Mesodermal cell (in vitro differentiated cells): ENCODE results near the gene KDM2B.

Source experiments
- H3K27ac ChIP-seq: 2 replicates; pipeline ENCODE4 v1.7.0; 2013; ENCODE audit warnings: mild to moderate bottlenecking, low read depth, low read length, moderate library complexity; ENCODE audit not compliant: severe bottlenecking
- H3K36me3 ChIP-seq: 2 replicates; pipeline ENCODE4 v1.7.1; 2013; ENCODE audit warnings: mild to moderate bottlenecking, low read length, moderate library complexity; ENCODE audit not compliant: control insufficient read depth, insufficient read depth
- H3K4me1 ChIP-seq: one replicate; pipeline ENCODE4 v1.7.1; 2013; ENCODE audit warnings: mild to moderate bottlenecking, low read length; ENCODE audit not compliant: insufficient read depth, control insufficient read depth, poor library complexity, severe bottlenecking
- H3K4me3 ChIP-seq: 2 replicates; pipeline ENCODE4 v1.7.0; 2013; ENCODE audit warnings: low read length, control low read depth, mild to moderate bottlenecking; ENCODE audit not compliant: insufficient read depth, poor library complexity, severe bottlenecking; ENCODE audit errors: extremely low read depth
- H3K9me3 ChIP-seq: 2 replicates; pipeline ENCODE4 v1.7.1; 2013; ENCODE audit warnings: mild to moderate bottlenecking, low read length, moderate library complexity; ENCODE audit not compliant: control insufficient read depth
- WGBS, 2 experiments: methylation state at CpG; one replicate each; pipeline ENCODE4 v1.1.5; 2013; ENCODE audit warnings: missing lambda C conversion rate in 2 of 2; ENCODE audit not compliant: insufficient coverage in 2 of 2; 5-methylcytosine and 5-hydroxymethylcytosine counted together

The KDM2B gene

GRCh38 chr12:121443193-121443870 is 137.5 kb downstream of the KDM2B start:
- Histone ChIP-seq H3K9me3 (no peaks in the 10 kb centered on the region), H3K4me1 (no peaks in the 10 kb centered on the region), H3K4me3 (no peak overlapping the region), H3K27ac (no peak overlapping the region), H3K36me3 (peaks cover 73% of the 10 kb centered on the region)
- 69 to 89% methylated on average over 12 to 16 of the region's 20 CpGs for WGBS, 2 experiments

- Histone ChIP-seq H3K27ac (no peak overlapping the region), H3K4me3 (no peak overlapping the region), H3K4me1 (no peaks in the 10 kb centered on the region), H3K9me3 (peaks cover 4% of the 10 kb centered on the region), H3K36me3 (peaks cover 74% of the 10 kb centered on the region)
- 97 to 98% methylated on average over 52 to 68 of the region's 68 CpGs for WGBS, 2 experiments
These were observed 138.5 kb downstream of the KDM2B start for GRCh38 chr12:121442028-121442948.

GRCh38 chr12:121441555-121441954 is 139.3 kb downstream of the KDM2B start:
- peaks cover 11% of the 10 kb centered on the region for H3K9me3 ChIP-seq
- no peaks in the 10 kb centered on the region for H3K4me1 ChIP-seq
- no peak overlapping the region for H3K27ac ChIP-seq
- WGBS, 2 experiments: 92 to 93% methylated on average over 14 to 17 of the region's 17 CpGs
- H3K36me3 ChIP-seq: peaks cover 74% of the 10 kb centered on the region
- no peak overlapping the region for H3K4me3 ChIP-seq

- 92 to 98% methylated on average over 5 to 11 of the region's 15 CpGs for WGBS, 2 experiments
- no peak overlapping the region for H3K27ac ChIP-seq
- H3K4me1 ChIP-seq: no peaks in the 10 kb centered on the region
- peaks cover 12% of the 10 kb centered on the region for H3K9me3 ChIP-seq
- H3K36me3 ChIP-seq: peaks cover 82% of the 10 kb centered on the region
- H3K4me3 ChIP-seq: no peak overlapping the region
These were observed 140.1 kb downstream of the KDM2B start for GRCh38 chr12:121440768-121441167.

- Histone ChIP-seq H3K36me3 (peaks cover 88% of the 10 kb centered on the region), H3K4me3 (no peak overlapping the region), H3K9me3 (peaks cover 12% of the 10 kb centered on the region), H3K27ac (no peak overlapping the region), H3K4me1 (no peaks in the 10 kb centered on the region)
- 95 to 97% methylated on average over 15 to 16 of the region's 16 CpGs for WGBS, 2 experiments
These were observed 141.1 kb downstream of the KDM2B start for GRCh38 chr12:121439715-121440114.

- no peak overlapping the region for H3K4me3 ChIP-seq
- H3K36me3 ChIP-seq: peaks cover 90% of the 10 kb centered on the region
- no peaks in the 10 kb centered on the region for H3K4me1 ChIP-seq
- no peak overlapping the region for H3K27ac ChIP-seq
- H3K9me3 ChIP-seq: peaks cover 12% of the 10 kb centered on the region
- 93 to 97% methylated on average over 9 to 12 of the region's 12 CpGs for WGBS, 2 experiments
These were observed 141.9 kb downstream of the KDM2B start for GRCh38 chr12:121438905-121439304.

GRCh38 chr12:121436706-121437105 is 144.1 kb downstream of the KDM2B start:
- Histone ChIP-seq H3K4me3 (no peak overlapping the region), H3K36me3 (peaks cover 98% of the 10 kb centered on the region), H3K4me1 (no peaks in the 10 kb centered on the region), H3K9me3 (peaks cover 12% of the 10 kb centered on the region), H3K27ac (no peak overlapping the region)
- 86 to 100% methylated on average over 1 to 2 of the region's 2 CpGs for WGBS, 2 experiments

GRCh38 chr12:121432740-121433480 is 147.9 kb downstream of the KDM2B start:
- no peaks in the 10 kb centered on the region for H3K4me1 ChIP-seq
- H3K4me3 ChIP-seq: no peak overlapping the region
- H3K27ac ChIP-seq: no peak overlapping the region
- peaks cover 12% of the 10 kb centered on the region for H3K9me3 ChIP-seq
- H3K36me3 ChIP-seq: peaks cover 98% of the 10 kb centered on the region
- 94% methylated on average over 11 of the region's 11 CpGs for WGBS, 2 experiments

- Histone ChIP-seq H3K4me3 (no peak overlapping the region), H3K36me3 (peaks cover 99% of the 10 kb centered on the region), H3K27ac (no peak overlapping the region), H3K4me1 (no peaks in the 10 kb centered on the region), H3K9me3 (no peaks in the 10 kb centered on the region)
- WGBS, 2 experiments: 97 to 98% methylated on average over 4 of the region's 6 CpGs
These were observed 149.9 kb downstream of the KDM2B start for GRCh38 chr12:121430833-121431415.

- Histone ChIP-seq H3K4me3 (no peak overlapping the region), H3K27ac (no peak overlapping the region), H3K4me1 (no peaks in the 10 kb centered on the region), H3K36me3 (peaks cover 100% of the 10 kb centered on the region), H3K9me3 (no peaks in the 10 kb centered on the region)
- 95 to 100% methylated on average over 4 to 5 of the region's 6 CpGs for WGBS, 2 experiments
These were observed 151.9 kb downstream of the KDM2B start for GRCh38 chr12:121428883-121429282.
